ENCODE data around the gene MAP4K3.

DNA sequence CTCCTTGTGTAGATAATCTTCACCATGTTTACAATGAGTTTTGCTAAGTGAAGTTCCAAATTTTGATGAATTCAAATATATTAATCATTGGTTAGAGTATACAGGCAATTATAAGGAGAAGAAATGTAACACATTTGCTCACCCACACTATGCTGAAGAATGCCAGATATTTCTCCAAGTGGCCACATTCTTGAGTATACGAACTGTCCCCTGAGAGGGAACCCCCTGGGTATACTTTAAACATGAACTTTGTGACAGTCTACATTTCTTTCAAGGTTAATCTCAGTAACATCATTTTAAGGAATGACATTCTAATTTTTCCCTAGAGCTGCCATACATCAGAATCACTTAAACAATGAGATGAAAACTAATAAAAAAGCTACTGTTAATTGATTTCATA, 153.5 kb downstream of the MAP4K3 start:
- TF ChIP-seq, protein P1, sequence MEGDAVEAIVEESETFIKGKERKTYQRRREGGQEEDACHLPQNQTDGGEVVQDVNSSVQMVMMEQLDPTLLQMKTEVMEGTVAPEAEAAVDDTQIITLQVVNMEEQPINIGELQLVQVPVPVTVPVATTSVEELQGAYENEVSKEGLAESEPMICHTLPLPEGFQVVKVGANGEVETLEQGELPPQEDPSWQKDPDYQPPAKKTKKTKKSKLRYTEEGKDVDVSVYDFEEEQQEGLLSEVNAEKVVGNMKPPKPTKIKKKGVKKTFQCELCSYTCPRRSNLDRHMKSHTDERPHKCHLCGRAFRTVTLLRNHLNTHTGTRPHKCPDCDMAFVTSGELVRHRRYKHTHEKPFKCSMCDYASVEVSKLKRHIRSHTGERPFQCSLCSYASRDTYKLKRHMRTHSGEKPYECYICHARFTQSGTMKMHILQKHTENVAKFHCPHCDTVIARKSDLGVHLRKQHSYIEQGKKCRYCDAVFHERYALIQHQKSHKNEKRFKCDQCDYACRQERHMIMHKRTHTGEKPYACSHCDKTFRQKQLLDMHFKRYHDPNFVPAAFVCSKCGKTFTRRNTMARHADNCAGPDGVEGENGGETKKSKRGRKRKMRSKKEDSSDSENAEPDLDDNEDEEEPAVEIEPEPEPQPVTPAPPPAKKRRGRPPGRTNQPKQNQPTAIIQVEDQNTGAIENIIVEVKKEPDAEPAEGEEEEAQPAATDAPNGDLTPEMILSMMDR (IDR thresholded peaks at IDR 0.05), result no peak
- TF ChIP-seq POLR2A (IDR thresholded peaks at IDR 0.05), result no peak
- no peak for TF ChIP-seq POLR2AphosphoS5 (IDR thresholded peaks at IDR 0.05)
- TF ChIP-seq EP300 (IDR thresholded peaks at IDR 0.05), result no peak
